GM12878 (cell line): ENCODE data around the gene HCFC2. TPM values are rescaled to one million over a fixed set of nuclear protein-coding genes. Genes with fewer than 3 reads are reported as not detected.
"Not testable (repeated sequence)": the region's sequence is repeated elsewhere in the genome, so short reads cannot be mapped to it uniquely, and the experiment has no call there.

Experiments used
- ATAC-seq: fragments of 200-7000 bp; cut with Tn5 transposase; 3 replicates; pipeline ENCODE4 v1.9.1; 2020; ENCODE audit warnings: mild to moderate bottlenecking, moderate library complexity
- BruUV-seq: library from RNA; stranded (reverse); fragments of 400-500 nt; replicated peaks from 2 replicates; lab custom pipeline; 2021; lab: Mats Ljungman, UMichigan
- CTCF ChIA-PET: fragments of 300-600 bp; sonication (Branson Sonifier 250); formaldehyde crosslinking; extraction: SDS; loops from one replicate; lab custom pipeline; 2021; ENCODE audit warnings: inconsistent platforms; lab: Yijun Ruan, JAX
- POLR2A ChIA-PET: fragments of 350-600 bp; formaldehyde crosslinking; extraction: SDS; loops from one replicate; lab custom pipeline; 2021; ENCODE audit warnings: inconsistent platforms; lab: Charles Lee
- RAD21 ChIA-PET: fragments of 300-600 bp; sonication (Branson Sonifier 250); formaldehyde crosslinking; loops from one replicate; lab custom pipeline; 2023; ENCODE audit warnings: antibody characterized with exemption; ENCODE audit not compliant: unreplicated experiment; lab: Charles Lee
- SMC1A ChIA-PET: fragments of 300-600 bp; sonication (Branson Sonifier 250); formaldehyde crosslinking; loops from one replicate; lab custom pipeline; 2023; ENCODE audit not compliant: unreplicated experiment, uncharacterized antibody; lab: Charles Lee
- DNase-seq: peaks from one replicate; pipeline ENCODE4 v3.0.0-alpha.2; 2011; ENCODE audit warnings: low read depth, low spot score
- FAIRE-seq: peaks from 3 replicates; lab custom pipeline; 2011; peaks lifted over from hg19 to GRCh38; lab: Jason Lieb, UNC
- H2AFZ ChIP-seq: 2 replicates; pipeline ENCODE4 v1.6.0; 2011; ENCODE audit warnings: low read depth, low read length, control low read depth; ENCODE audit not compliant: control insufficient read depth
- H3K27ac ChIP-seq: 2 replicates; pipeline ENCODE4 v1.5.1; 2011; ENCODE audit warnings: control low read depth; ENCODE audit not compliant: control insufficient read depth, insufficient read depth
- H3K27me3 ChIP-seq, 2 experiments: replicated peaks in 1 of 2; 2 replicates each; pipeline versions ENCODE4 v1.6.0 to v1.6.1; 2011; ENCODE audit warnings: low read length in 1 of 2; ENCODE audit not compliant: control insufficient read depth in 2 of 2, insufficient read depth in 2 of 2
- H3K36me3 ChIP-seq, 2 experiments: 2 replicates each; pipeline ENCODE4 v1.5.1; 2011; ENCODE audit warnings: low read length in 1 of 2; ENCODE audit not compliant: control insufficient read depth in 2 of 2, insufficient read depth in 2 of 2
- H3K4me1 ChIP-seq: 2 replicates; pipeline ENCODE4 v1.6.1; 2011; ENCODE audit warnings: mild to moderate bottlenecking, low read length, moderate library complexity, mixed read lengths; ENCODE audit not compliant: control insufficient read depth, insufficient read depth
- H3K4me2 ChIP-seq: 2 replicates; pipeline ENCODE4 v1.6.0; 2011; ENCODE audit warnings: control low read depth; ENCODE audit not compliant: control insufficient read depth, insufficient read depth
- H3K4me3 ChIP-seq: fragments of 200-600 bp; sonication (generic); 2 replicates; pipeline ENCODE4 v1.5.1; 2016
- H3K79me2 ChIP-seq: 2 replicates; pipeline ENCODE4 v1.6.0; 2011; ENCODE audit warnings: low read length; ENCODE audit not compliant: control insufficient read depth, insufficient read depth
- H3K9ac ChIP-seq: 2 replicates; pipeline ENCODE4 v1.8.0; 2011; ENCODE audit warnings: low read length, control low read depth, mixed read lengths; ENCODE audit not compliant: control insufficient read depth, insufficient read depth
- H3K9me3 ChIP-seq: replicated peaks from 3 replicates; pipeline ENCODE4 v1.5.1; 2011; ENCODE audit warnings: mild to moderate bottlenecking, low read length; ENCODE audit not compliant: control insufficient read depth, insufficient read depth
- H4K20me1 ChIP-seq: 2 replicates; pipeline ENCODE4 v1.6.0; 2011; ENCODE audit not compliant: control insufficient read depth, insufficient read depth
- BCL11A ChIP-seq: IDR thresholded peaks from 2 replicates; pipeline ENCODE4 v1.6.1; 2011; ENCODE audit warnings: low read depth, low read length
- FOS ChIP-seq: IDR thresholded peaks from 3 replicates; pipeline ENCODE4 v1.6.1; 2011; ENCODE audit warnings: borderline replicate concordance; ENCODE audit not compliant: insufficient read length; ENCODE audit errors: extremely low read depth
- IRF4 ChIP-seq: IDR thresholded peaks from 2 replicates; pipeline ENCODE4 v1.6.1; 2011; ENCODE audit warnings: low read depth, low read length
- KAT2A ChIP-seq: conservative IDR thresholded peaks from 2 replicates; pipeline ENCODE4 v1.6.1; 2011; ENCODE audit warnings: low read depth, low read length; ENCODE audit not compliant: control insufficient read depth
- NFIC ChIP-seq: IDR thresholded peaks from 2 replicates; pipeline ENCODE4 v1.6.1; 2012; ENCODE audit warnings: low read depth, mild to moderate bottlenecking, inconsistent platforms, low read length, moderate library complexity
- NR2C1 ChIP-seq: fragments of 450-650 bp; IDR thresholded peaks from 2 replicates; pipeline ENCODE4 v1.6.1; 2017; ENCODE audit warnings: antibody characterized with exemption, mild to moderate bottlenecking, moderate library complexity
- POLR2AphosphoS2 ChIP-seq: IDR thresholded peaks from 2 replicates; pipeline ENCODE4 v1.6.1; 2011; ENCODE audit warnings: low read depth, mild to moderate bottlenecking, low read length, improper control_type of control experiment, moderate library complexity
- POU2F2 ChIP-seq: IDR thresholded peaks from 3 replicates; pipeline ENCODE4 v1.6.1; 2011; ENCODE audit warnings: low read depth, mild to moderate bottlenecking, low read length, borderline replicate concordance
- SP1 ChIP-seq: IDR thresholded peaks from one replicate; pipeline ENCODE4 v1.6.1; 2011; ENCODE audit warnings: low read depth, low read length
- WGBS: methylation state at CpG from one replicate; pipeline ENCODE4 v1.1.6; 2016; ENCODE audit warnings: low lambda C conversion rate; ENCODE audit not compliant: insufficient replicate concordance, insufficient coverage; ENCODE audit errors: missing lambda C conversion rate; 5-methylcytosine and 5-hydroxymethylcytosine counted together
- in situ Hi-C: fragments of 300-500 bp; cut with MboI; formaldehyde crosslinking; loops from 9 replicates; pipeline ENCODE4 v1.14.3; 2018; ENCODE audit warnings: mixed read lengths
- intact Hi-C: fragments of 100-400 bp; cut with micrococcal nuclease; formaldehyde crosslinking; loops from one replicate; pipeline ENCODE4 v1.14.2; 2022; ENCODE audit not compliant: unreplicated experiment
- polyA plus RNA-seq, 11 experiments: library from polyadenylated mRNA; depleted of rRNA in 4 of 11; unstranded in 6 of 11; stranded (reverse) in 5 of 11; fragments of >200 nt; fragmentation: Nextera tagmentation in 4 of 11; fragmentation: Illumina TruSeq in 1 of 11; extraction: Ambion mirVana in 4 of 11; extraction: Trizol in 1 of 11; gene quantifications; 1 replicate in 1 of 11; 2 replicates in 10 of 11; pipeline versions ENCODE4 v1.2.1 to v1.2.3, GENCODE V29; 2011 to 2016; ENCODE audit warnings: inconsistent platforms in 2 of 11, missing spikeins in 2 of 11, low read depth in 1 of 11
- total RNA-seq, 4 experiments: library from RNA; depleted of rRNA in 3 of 4; stranded (reverse); fragments of >200 nt in 3 of 4; fragmentation: Illumina TruSeq in 1 of 4; extraction: Trizol in 1 of 4; gene quantifications; 2 replicates each; pipeline versions ENCODE4 v1.2.1 to v1.2.3, GENCODE V29; 2013 to 2021
- TF ChIP-seq, protein P1 (sequence below): fragments of 450-650 bp; IDR thresholded peaks from 2 replicates; pipeline ENCODE4 v1.6.1; 2016; ENCODE audit warnings: mild to moderate bottlenecking, moderate library complexity, borderline replicate concordance
- TF ChIP-seq, protein P2 (sequence below): fragments of 450-650 bp; formaldehyde crosslinking; IDR thresholded peaks from 2 replicates; pipeline ENCODE4 v1.5.0; 2022; ENCODE audit warnings: mild to moderate bottlenecking, missing genetic modification characterization

HCFC2 gene
- total and polyA plus RNA-seq, 10 of the 15 experiments (the other 5 are each of a cell fraction or from before 2014, with no cell fraction given): 1.8 to 14.2 (median 9.3) TPM

DNA sequence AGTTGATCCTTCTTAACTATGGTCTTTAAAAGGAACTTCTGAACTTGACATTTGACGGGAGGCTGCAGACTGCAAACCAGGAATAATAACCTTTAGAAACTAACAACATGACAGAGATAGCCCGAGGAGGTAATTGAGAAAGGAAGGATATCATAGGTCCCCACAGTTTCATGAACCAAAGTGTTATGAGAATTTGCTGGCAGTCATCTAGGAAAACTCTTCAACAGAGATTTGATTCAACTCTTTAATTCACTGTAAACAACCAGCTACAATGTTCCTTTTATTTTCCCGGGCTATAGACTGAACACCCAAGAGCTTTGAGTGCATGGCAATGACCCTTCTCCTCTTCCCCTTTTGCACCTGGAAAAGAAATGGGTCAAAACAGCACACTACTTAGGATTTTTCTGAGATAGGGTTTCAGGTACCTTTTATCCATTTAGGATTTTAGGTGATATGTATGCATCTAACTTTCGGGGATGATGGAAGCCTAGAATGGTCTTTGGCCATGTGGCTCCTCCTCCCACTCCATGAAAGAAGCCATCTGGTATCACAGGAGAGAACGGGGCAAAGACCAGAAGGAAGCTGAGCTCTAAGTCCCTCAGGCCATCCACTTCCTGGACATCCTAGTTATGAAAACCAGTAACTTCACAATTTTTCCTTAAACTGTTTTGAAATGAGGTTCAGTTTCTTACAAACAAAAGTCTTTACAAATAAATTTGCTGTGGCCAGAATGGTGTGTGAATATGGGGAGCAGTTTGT, 37.3 kb upstream of the HCFC2 start (continued):
- TF ChIP-seq, protein P1, sequence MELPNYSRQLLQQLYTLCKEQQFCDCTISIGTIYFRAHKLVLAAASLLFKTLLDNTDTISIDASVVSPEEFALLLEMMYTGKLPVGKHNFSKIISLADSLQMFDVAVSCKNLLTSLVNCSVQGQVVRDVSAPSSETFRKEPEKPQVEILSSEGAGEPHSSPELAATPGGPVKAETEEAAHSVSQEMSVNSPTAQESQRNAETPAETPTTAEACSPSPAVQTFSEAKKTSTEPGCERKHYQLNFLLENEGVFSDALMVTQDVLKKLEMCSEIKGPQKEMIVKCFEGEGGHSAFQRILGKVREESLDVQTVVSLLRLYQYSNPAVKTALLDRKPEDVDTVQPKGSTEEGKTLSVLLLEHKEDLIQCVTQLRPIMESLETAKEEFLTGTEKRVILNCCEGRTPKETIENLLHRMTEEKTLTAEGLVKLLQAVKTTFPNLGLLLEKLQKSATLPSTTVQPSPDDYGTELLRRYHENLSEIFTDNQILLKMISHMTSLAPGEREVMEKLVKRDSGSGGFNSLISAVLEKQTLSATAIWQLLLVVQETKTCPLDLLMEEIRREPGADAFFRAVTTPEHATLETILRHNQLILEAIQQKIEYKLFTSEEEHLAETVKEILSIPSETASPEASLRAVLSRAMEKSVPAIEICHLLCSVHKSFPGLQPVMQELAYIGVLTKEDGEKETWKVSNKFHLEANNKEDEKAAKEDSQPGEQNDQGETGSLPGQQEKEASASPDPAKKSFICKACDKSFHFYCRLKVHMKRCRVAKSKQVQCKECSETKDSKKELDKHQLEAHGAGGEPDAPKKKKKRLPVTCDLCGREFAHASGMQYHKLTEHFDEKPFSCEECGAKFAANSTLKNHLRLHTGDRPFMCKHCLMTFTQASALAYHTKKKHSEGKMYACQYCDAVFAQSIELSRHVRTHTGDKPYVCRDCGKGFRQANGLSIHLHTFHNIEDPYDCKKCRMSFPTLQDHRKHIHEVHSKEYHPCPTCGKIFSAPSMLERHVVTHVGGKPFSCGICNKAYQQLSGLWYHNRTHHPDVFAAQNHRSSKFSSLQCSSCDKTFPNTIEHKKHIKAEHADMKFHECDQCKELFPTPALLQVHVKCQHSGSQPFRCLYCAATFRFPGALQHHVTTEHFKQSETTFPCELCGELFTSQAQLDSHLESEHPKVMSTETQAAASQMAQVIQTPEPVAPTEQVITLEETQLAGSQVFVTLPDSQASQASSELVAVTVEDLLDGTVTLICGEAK: no peak
- no peak for TF ChIP-seq NR2C1
- TF ChIP-seq, protein P2, sequence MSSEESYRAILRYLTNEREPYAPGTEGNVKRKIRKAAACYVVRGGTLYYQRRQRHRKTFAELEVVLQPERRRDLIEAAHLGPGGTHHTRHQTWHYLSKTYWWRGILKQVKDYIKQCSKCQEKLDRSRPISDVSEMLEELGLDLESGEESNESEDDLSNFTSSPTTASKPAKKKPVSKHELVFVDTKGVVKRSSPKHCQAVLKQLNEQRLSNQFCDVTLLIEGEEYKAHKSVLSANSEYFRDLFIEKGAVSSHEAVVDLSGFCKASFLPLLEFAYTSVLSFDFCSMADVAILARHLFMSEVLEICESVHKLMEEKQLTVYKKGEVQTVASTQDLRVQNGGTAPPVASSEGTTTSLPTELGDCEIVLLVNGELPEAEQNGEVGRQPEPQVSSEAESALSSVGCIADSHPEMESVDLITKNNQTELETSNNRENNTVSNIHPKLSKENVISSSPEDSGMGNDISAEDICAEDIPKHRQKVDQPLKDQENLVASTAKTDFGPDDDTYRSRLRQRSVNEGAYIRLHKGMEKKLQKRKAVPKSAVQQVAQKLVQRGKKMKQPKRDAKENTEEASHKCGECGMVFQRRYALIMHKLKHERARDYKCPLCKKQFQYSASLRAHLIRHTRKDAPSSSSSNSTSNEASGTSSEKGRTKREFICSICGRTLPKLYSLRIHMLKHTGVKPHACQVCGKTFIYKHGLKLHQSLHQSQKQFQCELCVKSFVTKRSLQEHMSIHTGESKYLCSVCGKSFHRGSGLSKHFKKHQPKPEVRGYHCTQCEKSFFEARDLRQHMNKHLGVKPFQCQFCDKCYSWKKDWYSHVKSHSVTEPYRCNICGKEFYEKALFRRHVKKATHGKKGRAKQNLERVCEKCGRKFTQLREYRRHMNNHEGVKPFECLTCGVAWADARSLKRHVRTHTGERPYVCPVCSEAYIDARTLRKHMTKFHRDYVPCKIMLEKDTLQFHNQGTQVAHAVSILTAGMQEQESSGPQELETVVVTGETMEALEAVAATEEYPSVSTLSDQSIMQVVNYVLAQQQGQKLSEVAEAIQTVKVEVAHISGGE (CRISPR knock-in tag): no peak
- no peak for TF ChIP-seq BCL11A
- TF ChIP-seq KAT2A: no peak
- no peak for TF ChIP-seq POLR2AphosphoS2
- TF ChIP-seq NFIC: no peak
- TF ChIP-seq FOS: no peak
- TF ChIP-seq IRF4: no peak
- no peak for TF ChIP-seq SP1
- no peak for TF ChIP-seq POU2F2
- TF ChIP-seq, all 136 proteins: peak for 0

DNA sequence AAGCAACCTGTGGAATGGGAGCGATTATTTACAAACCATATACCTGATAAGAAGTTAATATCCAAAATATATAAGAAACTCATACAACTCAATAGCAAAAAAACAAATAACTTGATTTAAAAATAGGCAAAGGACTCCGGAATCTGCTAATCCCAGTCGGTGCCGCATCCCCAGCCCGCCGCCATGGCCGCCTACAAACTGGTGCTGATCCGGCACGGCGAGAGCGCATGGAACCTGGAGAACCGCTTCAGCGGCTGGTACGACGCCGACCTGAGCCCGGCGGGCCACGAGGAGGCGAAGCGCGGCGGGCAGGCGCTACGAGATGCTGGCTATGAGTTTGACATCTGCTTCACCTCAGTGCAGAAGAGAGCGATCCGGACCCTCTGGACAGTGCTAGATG, 33.7 kb upstream of the HCFC2 start:
- in situ Hi-C loops, H4K20me1 ChIP-seq, H3K4me2 ChIP-seq, POLR2A ChIA-PET, H3K4me1 ChIP-seq, H3K4me3 ChIP-seq, H3K27me3 ChIP-seq, H3K36me3 ChIP-seq, H3K79me2 ChIP-seq, ATAC-seq, DNase-seq, CTCF ChIA-PET, RAD21 ChIA-PET, H3K27ac ChIP-seq, intact Hi-C loops, SMC1A ChIA-PET, H2AFZ ChIP-seq, H3K9ac ChIP-seq, BruUV-seq, FAIRE-seq, H3K9me3 ChIP-seq: not testable (repeated sequence)
- 84% methylated on average over 9 of the region's 27 CpGs for WGBS
